ENCODE data around the gene PSMC5.
"Not testable (repeated sequence)": the region's sequence is repeated elsewhere in the genome, so short reads cannot be mapped to it uniquely, and the experiment has no call there.

The PSMC5 gene

GRCh38 chr17:63827002-63827800 lies at the start of gene PSMC5, which contains the start of gene FTSJ3:
Gene PSMC5 (plus strand): TSS chr17:63827431. CDS start chr17:63827491, 60 bp downstream.
Gene FTSJ3 (minus strand): TSS chr17:63827663. CDS start chr17:63826902, 761 bp downstream.
- peak within 1 kb of the TSS; percentile 90 for H3K4me3 ChIP-seq (ENCODE audit: low read length)
- H3K4me1 ChIP-seq (ENCODE audit: control insufficient read depth, insufficient read depth, low read length): peaks cover 19% of the 10 kb centered on the region
- H3K36me3 ChIP-seq (ENCODE audit: control insufficient read depth, insufficient read depth, low read length): peaks cover 24% of the 10 kb centered on the region
- no peaks in the 10 kb centered on the region for H3K27me3 ChIP-seq (ENCODE audit: control insufficient read depth, insufficient read depth, low read length)
- peak within 1 kb of the TSS; percentile 85 for H3K9ac ChIP-seq (ENCODE audit: low read length)
- H3K9me3 ChIP-seq (ENCODE audit: control insufficient read depth, low read length): no peaks in the 10 kb centered on the region

- no peaks in the 10 kb centered on the region for H3K36me3 ChIP-seq (ENCODE audit: control insufficient read depth, insufficient read depth, low read length)
- peaks cover 20% of the 10 kb centered on the region for H3K4me1 ChIP-seq (ENCODE audit: control insufficient read depth, insufficient read depth, low read length)
- no peaks in the 10 kb centered on the region for H3K27me3 ChIP-seq (ENCODE audit: control insufficient read depth, insufficient read depth, low read length)
- no peak overlapping the region for H3K4me3 ChIP-seq (ENCODE audit: low read length)
- H3K9me3 ChIP-seq (ENCODE audit: control insufficient read depth, low read length): no peaks in the 10 kb centered on the region
- peak overlapping the region; percentile 14 for H3K9ac ChIP-seq (ENCODE audit: low read length)
These were observed 46.7 kb upstream of the PSMC5 start for GRCh38 chr17:63780507-63780906.

- Histone ChIP-seq H3K4me3 (ENCODE audit: low read length) (no peak overlapping the region), H3K36me3 (ENCODE audit: control insufficient read depth, insufficient read depth, low read length) (no peaks in the 10 kb centered on the region), H3K9ac (ENCODE audit: low read length) (peak overlapping the region; percentile 14), H3K27me3 (ENCODE audit: control insufficient read depth, insufficient read depth, low read length) (no peaks in the 10 kb centered on the region), H3K4me1 (ENCODE audit: control insufficient read depth, insufficient read depth, low read length) (peaks cover 16% of the 10 kb centered on the region), H3K9me3 (ENCODE audit: control insufficient read depth, low read length) (no peaks in the 10 kb centered on the region)
These were observed 46.3 kb upstream of the PSMC5 start for GRCh38 chr17:63780928-63781327.

- Histone ChIP-seq H3K9me3 (ENCODE audit: control insufficient read depth, low read length) (no peaks in the 10 kb centered on the region), H3K9ac (ENCODE audit: low read length) (no peak overlapping the region), H3K36me3 (ENCODE audit: control insufficient read depth, insufficient read depth, low read length) (no peaks in the 10 kb centered on the region), H3K27me3 (ENCODE audit: control insufficient read depth, insufficient read depth, low read length) (no peaks in the 10 kb centered on the region), H3K4me1 (ENCODE audit: control insufficient read depth, insufficient read depth, low read length) (peaks cover 11% of the 10 kb centered on the region), H3K4me3 (ENCODE audit: low read length) (no peak overlapping the region)
These were observed 43.7 kb upstream of the PSMC5 start for GRCh38 chr17:63783522-63783921.

- H3K4me1 ChIP-seq (ENCODE audit: control insufficient read depth, insufficient read depth, low read length): peaks cover 4% of the 10 kb centered on the region
- no peaks in the 10 kb centered on the region for H3K27me3 ChIP-seq (ENCODE audit: control insufficient read depth, insufficient read depth, low read length)
- H3K9me3 ChIP-seq (ENCODE audit: control insufficient read depth, low read length): no peaks in the 10 kb centered on the region
- H3K9ac ChIP-seq (ENCODE audit: low read length): no peak overlapping the region
- no peak overlapping the region for H3K4me3 ChIP-seq (ENCODE audit: low read length)
- no peaks in the 10 kb centered on the region for H3K36me3 ChIP-seq (ENCODE audit: control insufficient read depth, insufficient read depth, low read length)
These were observed 41.7 kb upstream of the PSMC5 start for GRCh38 chr17:63785556-63785955.

GRCh38 chr17:63786117-63786516 lies 41.1 kb upstream of the PSMC5 start:
- Histone ChIP-seq H3K27me3 (ENCODE audit: control insufficient read depth, insufficient read depth, low read length) (no peaks in the 10 kb centered on the region), H3K4me1 (ENCODE audit: control insufficient read depth, insufficient read depth, low read length) (no peaks in the 10 kb centered on the region), H3K4me3 (ENCODE audit: low read length) (no peak overlapping the region), H3K9ac (ENCODE audit: low read length) (no peak overlapping the region), H3K9me3 (ENCODE audit: control insufficient read depth, low read length) (no peaks in the 10 kb centered on the region), H3K36me3 (ENCODE audit: control insufficient read depth, insufficient read depth, low read length) (no peaks in the 10 kb centered on the region)

GRCh38 chr17:63786971-63787711 lies 40.1 kb upstream of the PSMC5 start:
- Histone ChIP-seq H3K9me3 (ENCODE audit: control insufficient read depth, low read length) (no peaks in the 10 kb centered on the region), H3K27me3 (ENCODE audit: control insufficient read depth, insufficient read depth, low read length) (no peaks in the 10 kb centered on the region), H3K36me3 (ENCODE audit: control insufficient read depth, insufficient read depth, low read length) (no peaks in the 10 kb centered on the region), H3K9ac (ENCODE audit: low read length) (no peak overlapping the region), H3K4me1 (ENCODE audit: control insufficient read depth, insufficient read depth, low read length) (no peaks in the 10 kb centered on the region), H3K4me3 (ENCODE audit: low read length) (no peak overlapping the region)

- Histone ChIP-seq H3K36me3 (ENCODE audit: control insufficient read depth, insufficient read depth, low read length) (no peaks in the 10 kb centered on the region), H3K9me3 (ENCODE audit: control insufficient read depth, low read length) (no peaks in the 10 kb centered on the region), H3K27me3 (ENCODE audit: control insufficient read depth, insufficient read depth, low read length) (no peaks in the 10 kb centered on the region), H3K9ac (ENCODE audit: low read length) (no peak overlapping the region), H3K4me1 (ENCODE audit: control insufficient read depth, insufficient read depth, low read length) (no peaks in the 10 kb centered on the region), H3K4me3 (ENCODE audit: low read length) (no peak overlapping the region)
These were observed 37.2 kb upstream of the PSMC5 start for GRCh38 chr17:63790057-63790456.

GRCh38 chr17:63792055-63792729 lies 35.0 kb upstream of the PSMC5 start:
- Histone ChIP-seq H3K27me3 (ENCODE audit: control insufficient read depth, insufficient read depth, low read length) (no peaks in the 10 kb centered on the region), H3K4me3 (ENCODE audit: low read length) (no peak overlapping the region), H3K36me3 (ENCODE audit: control insufficient read depth, insufficient read depth, low read length) (peaks cover 6% of the 10 kb centered on the region), H3K9me3 (ENCODE audit: control insufficient read depth, low read length) (no peaks in the 10 kb centered on the region), H3K4me1 (ENCODE audit: control insufficient read depth, insufficient read depth, low read length) (no peaks in the 10 kb centered on the region), H3K9ac (ENCODE audit: low read length) (no peak overlapping the region)

GRCh38 chr17:63796375-63796774 lies 30.9 kb upstream of the PSMC5 start:
- not testable (repeated sequence) for H3K9ac ChIP-seq (ENCODE audit: low read length); H3K27me3 ChIP-seq (ENCODE audit: control insufficient read depth, insufficient read depth, low read length); H3K4me3 ChIP-seq (ENCODE audit: low read length); H3K9me3 ChIP-seq (ENCODE audit: control insufficient read depth, low read length); H3K4me1 ChIP-seq (ENCODE audit: control insufficient read depth, insufficient read depth, low read length)
- H3K36me3 ChIP-seq (ENCODE audit: control insufficient read depth, insufficient read depth, low read length): peaks cover 14% of the 10 kb centered on the region

GRCh38 chr17:63798572-63799106 lies 28.6 kb upstream of the PSMC5 start:
- H3K9me3 ChIP-seq (ENCODE audit: control insufficient read depth, low read length): no peaks in the 10 kb centered on the region
- no peak overlapping the region for H3K4me3 ChIP-seq (ENCODE audit: low read length)
- H3K4me1 ChIP-seq (ENCODE audit: control insufficient read depth, insufficient read depth, low read length): no peaks in the 10 kb centered on the region
- no peak overlapping the region for H3K9ac ChIP-seq (ENCODE audit: low read length)
- no peaks in the 10 kb centered on the region for H3K27me3 ChIP-seq (ENCODE audit: control insufficient read depth, insufficient read depth, low read length)
- peaks cover 14% of the 10 kb centered on the region for H3K36me3 ChIP-seq (ENCODE audit: control insufficient read depth, insufficient read depth, low read length)

GRCh38 chr17:63800783-63801182 lies 26.4 kb upstream of the PSMC5 start:
- H3K9ac ChIP-seq (ENCODE audit: low read length): no peak overlapping the region
- H3K4me3 ChIP-seq (ENCODE audit: low read length): no peak overlapping the region
- H3K36me3 ChIP-seq (ENCODE audit: control insufficient read depth, insufficient read depth, low read length): peaks cover 14% of the 10 kb centered on the region
- no peaks in the 10 kb centered on the region for H3K4me1 ChIP-seq (ENCODE audit: control insufficient read depth, insufficient read depth, low read length)
- no peaks in the 10 kb centered on the region for H3K27me3 ChIP-seq (ENCODE audit: control insufficient read depth, insufficient read depth, low read length)
- H3K9me3 ChIP-seq (ENCODE audit: control insufficient read depth, low read length): no peaks in the 10 kb centered on the region
